H1 (cell line): ENCODE measurements around the gene EIPR1. TPM values are rescaled to one million over a fixed set of nuclear protein-coding genes. Genes with fewer than 3 reads are reported as not detected.

Experiments
- CTCF ChIA-PET: fragments of 300-600 bp; sonication (Branson Sonifier 250); formaldehyde crosslinking; loops from one replicate; lab custom pipeline; 2021; ENCODE audit not compliant: partially characterized antibody; lab: Charles Lee
- POLR2A ChIA-PET: fragments of 300-600 bp; sonication (Branson Sonifier 250); formaldehyde crosslinking; loops from one replicate; lab custom pipeline; 2021; ENCODE audit warnings: inconsistent platforms; ENCODE audit not compliant: partially characterized antibody; lab: Charles Lee
- DNase-seq, 2 experiments: peaks; one replicate each; pipeline versions ENCODE4 v3.0.0 to v3.0.0-alpha.2; 2010 to 2022; ENCODE audit warnings: low spot score in 2 of 2, low read depth in 1 of 2, mixed read lengths in 1 of 2
- FAIRE-seq: peaks from 2 replicates; lab custom pipeline; 2011; peaks lifted over from hg19 to GRCh38; lab: Jason Lieb, UNC
- H2AFZ ChIP-seq: 2 replicates; pipeline ENCODE4 v1.8.1; 2012; ENCODE audit warnings: low read length, inconsistent platforms
- H2AK5ac ChIP-seq: 2 replicates; pipeline ENCODE4 v1.6.1; 2013; ENCODE audit warnings: low read depth, low read length
- H2BK120ac ChIP-seq: replicated peaks from 2 replicates; pipeline ENCODE3; 2013; ENCODE audit warnings: low read depth, low read length, inconsistent platforms
- H2BK12ac ChIP-seq: 2 replicates; pipeline ENCODE4 v1.6.1; 2013; ENCODE audit warnings: low read depth, low read length
- H2BK15ac ChIP-seq: 2 replicates; pipeline ENCODE4 v1.6.1; 2013; ENCODE audit warnings: low read length
- H2BK20ac ChIP-seq: 2 replicates; pipeline ENCODE4 v1.6.1; 2013; ENCODE audit warnings: low read length
- H2BK5ac ChIP-seq: 2 replicates; pipeline ENCODE4 v1.6.1; 2013; ENCODE audit warnings: low read depth, low read length
- H3K14ac ChIP-seq: 2 replicates; pipeline ENCODE4 v1.6.1; 2013; ENCODE audit warnings: inconsistent platforms; ENCODE audit not compliant: insufficient read length
- H3K18ac ChIP-seq: 2 replicates; pipeline ENCODE4 v1.6.1; 2013; ENCODE audit warnings: low read length; ENCODE audit errors: extremely low read depth
- H3K23ac ChIP-seq: 2 replicates; pipeline ENCODE4 v1.6.1; 2013; ENCODE audit warnings: inconsistent platforms; ENCODE audit not compliant: insufficient read length
- H3K23me2 ChIP-seq: 2 replicates; pipeline ENCODE4 v1.6.1; 2013; ENCODE audit warnings: low read depth, low read length
- H3K27ac ChIP-seq: 2 replicates; pipeline ENCODE4 v1.6.1; 2011; ENCODE audit warnings: low read depth, low read length, inconsistent platforms
- H3K27me3 ChIP-seq, 4 experiments: replicated peaks in 1 of 4; 1 replicate in 1 of 4; 2 replicates in 3 of 4; pipeline versions ENCODE4 v1.6.1 to v1.8.1; 2011 to 2013; ENCODE audit warnings: low read length in 3 of 4, mild to moderate bottlenecking in 3 of 4, inconsistent platforms in 2 of 4, mixed read lengths in 2 of 4, moderate library complexity in 1 of 4; ENCODE audit not compliant: control insufficient read depth in 3 of 4, insufficient read depth in 3 of 4; ENCODE audit errors: extremely low read depth in 1 of 4
- H3K36me3 ChIP-seq, 4 experiments: 2 replicates each; pipeline versions ENCODE4 v1.6.1 to v1.8.1; 2011 to 2013; ENCODE audit warnings: mild to moderate bottlenecking in 4 of 4, low read length in 3 of 4, moderate library complexity in 2 of 4, control low read depth in 1 of 4, inconsistent platforms in 1 of 4; ENCODE audit not compliant: insufficient read depth in 4 of 4, control insufficient read depth in 2 of 4
- H3K4ac ChIP-seq: replicated peaks from 2 replicates; pipeline ENCODE3; 2013; ENCODE audit warnings: low read length, low read depth, mixed read lengths, inconsistent platforms; ENCODE audit not compliant: insufficient read length
- H3K4me1 ChIP-seq, 4 experiments: replicated peaks in 1 of 4; 1 replicate in 1 of 4; 2 replicates in 3 of 4; pipeline versions ENCODE4 v1.6.1 to v1.8.1; 2011 to 2013; ENCODE audit warnings: low read length in 3 of 4, inconsistent platforms in 2 of 4, mixed read lengths in 1 of 4; ENCODE audit not compliant: insufficient read depth in 4 of 4, control insufficient read depth in 3 of 4
- H3K4me2 ChIP-seq, 2 experiments: 2 replicates each; pipeline versions ENCODE4 v1.6.1 to v1.8.1; 2011 to 2013; ENCODE audit warnings: low read depth in 2 of 2, low read length in 2 of 2, control low read depth in 1 of 2, inconsistent platforms in 1 of 2, mild to moderate bottlenecking in 1 of 2; ENCODE audit not compliant: insufficient read depth in 1 of 2
- H3K4me3 ChIP-seq, 4 experiments: fragments of 200-600, 300-600 bp in 1 of 4; sonication (generic), shearing (Covaris generic), sonication (Bioruptor Twin) in 1 of 4; 2 replicates each; pipeline versions ENCODE4 v1.5.1 to v1.8.1; 2011 to 2016; ENCODE audit warnings: low read length in 4 of 4, low read depth in 3 of 4, control low read depth in 2 of 4, inconsistent platforms in 2 of 4, mild to moderate bottlenecking in 2 of 4, mixed read lengths in 1 of 4, moderate library complexity in 1 of 4; ENCODE audit not compliant: insufficient read depth in 2 of 4; ENCODE audit errors: extremely low read depth in 1 of 4
- H3K56ac ChIP-seq: replicated peaks from 2 replicates; pipeline ENCODE3; 2013; ENCODE audit warnings: low read depth, mild to moderate bottlenecking, mixed read lengths, low read length, inconsistent platforms; ENCODE audit not compliant: insufficient read length
- H3K79me1 ChIP-seq: 2 replicates; pipeline ENCODE4 v1.6.1; 2013; ENCODE audit warnings: low read depth, low read length, control low read depth
- H3K79me2 ChIP-seq, 2 experiments: 2 replicates each; pipeline versions ENCODE4 v1.6.1 to v1.8.1; 2012 to 2013; ENCODE audit warnings: low read length in 2 of 2, mild to moderate bottlenecking in 2 of 2, inconsistent platforms in 1 of 2; ENCODE audit not compliant: insufficient read depth in 2 of 2, control insufficient read depth in 1 of 2
- H3K9ac ChIP-seq, 4 experiments: replicated peaks in 1 of 4; 1 replicate in 1 of 4; 2 replicates in 3 of 4; pipeline versions ENCODE4 v1.6.1 to v1.8.1; 2011 to 2013; ENCODE audit warnings: low read depth in 3 of 4, low read length in 3 of 4, control low read depth in 2 of 4, mild to moderate bottlenecking in 2 of 4, moderate library complexity in 2 of 4, inconsistent platforms in 1 of 4; ENCODE audit errors: extremely low read depth in 1 of 4
- H3K9me3 ChIP-seq, 2 experiments: 2 replicates each; pipeline versions ENCODE4 v1.6.1 to v1.8.1; 2012 to 2013; ENCODE audit warnings: mild to moderate bottlenecking in 2 of 2, moderate library complexity in 2 of 2, control low read depth in 1 of 2, inconsistent platforms in 1 of 2, low read depth in 1 of 2, low read length in 1 of 2, mixed read lengths in 1 of 2; ENCODE audit not compliant: insufficient read depth in 2 of 2
- H4K20me1 ChIP-seq, 2 experiments: replicated peaks in 1 of 2; 2 replicates each; pipeline versions ENCODE3 to v1.8.1; 2011 to 2013; ENCODE audit warnings: inconsistent platforms in 2 of 2, low read length in 2 of 2, mild to moderate bottlenecking in 1 of 2; ENCODE audit not compliant: insufficient read depth in 2 of 2, control insufficient read depth in 1 of 2
- H4K5ac ChIP-seq: 2 replicates; pipeline ENCODE4 v1.6.1; 2013; ENCODE audit warnings: low read length, low read depth, mixed read lengths, inconsistent platforms; ENCODE audit not compliant: insufficient read length
- H4K8ac ChIP-seq: 2 replicates; pipeline ENCODE4 v1.8.0; 2013; ENCODE audit warnings: mild to moderate bottlenecking, moderate library complexity, low read length, inconsistent platforms; ENCODE audit not compliant: insufficient read depth; ENCODE audit errors: extremely low read depth
- H4K91ac ChIP-seq: replicated peaks from 2 replicates; pipeline ENCODE3; 2013; ENCODE audit warnings: low read length, mixed read lengths, inconsistent platforms; ENCODE audit not compliant: insufficient read length
- KDM1A ChIP-seq: fragments of 200-600, 300-600 bp; sonication (generic); IDR thresholded peaks from 2 replicates; pipeline ENCODE4 v1.7.1; 2016; ENCODE audit warnings: mild to moderate bottlenecking, low read length, borderline replicate concordance
- SP2 ChIP-seq: IDR thresholded peaks from 2 replicates; pipeline ENCODE4 v1.6.1; 2012; ENCODE audit warnings: mild to moderate bottlenecking, low read length, inconsistent platforms
- WGBS, 2 experiments: shearing (Covaris generic) in 1 of 2; methylation state at CpG; one replicate each; pipeline versions ENCODE4 v1.1.6 to v1.1.7; 2013 to 2015; ENCODE audit warnings: low lambda C conversion rate in 2 of 2, mixed read lengths in 2 of 2, inconsistent platforms in 1 of 2, low coverage in 1 of 2, missing lambda C conversion rate in 1 of 2; ENCODE audit not compliant: insufficient replicate concordance in 2 of 2, insufficient coverage in 1 of 2, insufficient read length in 1 of 2; ENCODE audit errors: extremely low coverage in 1 of 2, missing lambda C conversion rate in 1 of 2; 5-methylcytosine and 5-hydroxymethylcytosine counted together
- polyA plus RNA-seq, 7 experiments: library from polyadenylated mRNA; depleted of rRNA in 3 of 7; stranded (reverse) in 5 of 7; unstranded in 2 of 7; fragments of >200 nt in 5 of 7; fragments of 200-250 nt in 2 of 7; gene quantifications; 1 replicate in 5 of 7; 2 replicates in 1 of 7; 4 replicates in 1 of 7; pipeline versions ENCODE4 v1.2.1 to v1.2.3, GENCODE V29; 2011 to 2013; ENCODE audit warnings: missing spikeins in 2 of 7, mixed read lengths in 2 of 7
- total RNA-seq: library from RNA; stranded (reverse); fragmentation: NEBNext Ultra II Directional; extraction: Animal tissue kit (Norgen Biotek cat#: 25700); gene quantifications from 2 replicates; pipeline ENCODE4 v1.2.1, GENCODE V29; 2021

Gene EIPR1
- total and polyA plus RNA-seq, 2 of the 8 experiments (the other 6 are each of a cell fraction or from before 2014, with no cell fraction given), result 26.3 to 56.4 TPM

DNA sequence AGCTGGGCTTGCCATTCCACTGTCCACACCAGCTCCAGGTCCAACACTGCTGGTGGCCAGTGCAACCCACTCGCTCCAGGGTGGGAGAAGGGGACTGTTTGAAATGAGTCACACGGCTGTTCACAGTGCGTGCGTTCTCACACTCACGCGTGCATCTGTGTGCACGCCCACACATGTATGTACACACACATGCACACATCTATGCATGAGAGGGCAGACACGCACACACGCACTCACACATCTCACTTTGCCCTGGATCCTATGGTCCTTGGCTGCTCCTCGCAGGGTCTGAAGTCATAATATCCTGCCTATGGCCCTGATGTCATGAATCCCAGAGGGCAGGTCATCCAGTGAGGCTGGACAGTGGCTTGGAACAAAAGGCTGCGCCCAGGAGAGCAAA lies 182.8 kb downstream of the EIPR1 start:
- Histone ChIP-seq H3K23ac (no peak overlapping the region), H3K9ac (no peak overlapping the region), H3K9me3 (peaks cover 0 to 4% of the 10 kb centered on the region in 2 experiments; a peak in 1 of 4 replicates), H2BK120ac (no peak overlapping the region), H3K4me2 (no peak overlapping the region), H3K23me2 (no peaks in the 10 kb centered on the region), H2BK15ac (no peak overlapping the region), H3K27ac (no peak overlapping the region), H2AK5ac (no peak overlapping the region), H3K4me3 (no peak overlapping the region), H3K79me1 (no peaks in the 10 kb centered on the region; the same call in none of the 2 replicates), H3K36me3 (peaks cover 2 to 9% (median 5%) of the 10 kb centered on the region in 4 experiments; a peak in 5 of 8 replicates), H4K91ac (no peak overlapping the region), H3K14ac (no peak overlapping the region), H2AFZ (no peak overlapping the region), H3K56ac (no peak overlapping the region), H3K4ac (no peak overlapping the region), H4K20me1 (no peaks in the 10 kb centered on the region), H2BK5ac (no peak overlapping the region), H3K18ac (no peak overlapping the region), H3K79me2 (no peaks in the 10 kb centered on the region), H4K8ac (no peak overlapping the region), H3K27me3 (no peaks in the 10 kb centered on the region; a peak in 2 of 7 replicates), H2BK12ac (no peak overlapping the region), H3K4me1 (peaks cover 3 to 13% (median 5%) of the 10 kb centered on the region in 4 experiments), H4K5ac (no peak overlapping the region), H2BK20ac (no peak overlapping the region)
- no peak for TF ChIP-seq KDM1A
- TF ChIP-seq SP2, result no peak
- POLR2A ChIA-PET, result no interaction called here
- CTCF ChIA-PET, result no interaction called here
- no peak for FAIRE-seq
- DNase-seq, result no peak
- 96% methylated on average over 11 of the region's 11 CpGs; no CpG with 5 or more reads in 1 of the 2 experiments for WGBS, 2 experiments
